ENCODE measurements around the gene HRH4.

GRCh38 chr18:24472591-24472990 is 12.2 kb downstream of the HRH4 start:
- TF ChIP-seq CTCF (IDR thresholded peaks at IDR 0.05; ENCODE audit: insufficient read depth, low read length) (no peak), GABPA (IDR thresholded peaks at IDR 0.05; ENCODE audit: low read depth) (no peak), POLR2AphosphoS5 (IDR thresholded peaks at IDR 0.05; ENCODE audit: low read depth) (no peak), REST (IDR thresholded peaks at IDR 0.05; ENCODE audit: insufficient replicate concordance, low read depth) (no peak), SPI1 (IDR thresholded peaks at IDR 0.05; ENCODE audit: borderline replicate concordance, low read depth) (no peak)

Data from HL-60 (cell line).